Peyer's patch (tissue), 4 donors: ENCODE measurements around the gene OSBPL5. TPM values are rescaled to one million over a fixed set of nuclear protein-coding genes. Genes with fewer than 3 reads are reported as not detected.

ENCODE experiments used
- DNase-seq, 3 donors: peaks; one replicate each; pipeline ENCODE4 v3.0.0-alpha.2; 2017 to 2019
- H3K27ac ChIP-seq, 4 donors: fragments of 200-600 bp; sonication (generic); one replicate each; pipeline ENCODE4 v1.5.1; 2016 to 2019
- H3K27me3 ChIP-seq, 2 donors: fragments of 200-600 bp; sonication (generic); one replicate each; pipeline ENCODE4 v1.5.1; 2019
- H3K36me3 ChIP-seq, 3 donors: fragments of 200-600 bp; sonication (generic); one replicate each; pipeline ENCODE4 v1.5.1; 2016 to 2019
- H3K4me1 ChIP-seq, 4 donors: fragments of 200-600 bp; sonication (generic); one replicate each; pipeline ENCODE4 v1.5.1; 2016 to 2019
- H3K4me3 ChIP-seq, 4 donors: fragments of 200-600 bp; sonication (generic); 1 replicate in 3 of 4; 2 replicates in 1 of 4; pipeline ENCODE4 v1.5.1; 2016 to 2019; ENCODE audit warnings: mild to moderate bottlenecking in 1 of 4
- H3K9me3 ChIP-seq, 4 donors: fragments of 200-600 bp; sonication (generic); one replicate each; pipeline ENCODE4 v1.5.1; 2016 to 2019; ENCODE audit warnings: mild to moderate bottlenecking in 1 of 4
- CTCF ChIP-seq, 6 experiments: fragments of 450-650 bp in 4 of 6; fragments of 200-600 bp in 2 of 6; sonication (generic) in 1 of 6; IDR thresholded peaks; one replicate each; pipeline ENCODE4 v1.5.1; 2017 to 2019; ENCODE audit warnings: antibody characterized with exemption in 6 of 6, mild to moderate bottlenecking in 3 of 6, moderate library complexity in 1 of 6
- POLR2A ChIP-seq, 2 donors: fragments of 450-650 bp; IDR thresholded peaks; one replicate each; pipeline ENCODE4 v1.5.1; 2017; ENCODE audit warnings: antibody characterized with exemption in 2 of 2, mild to moderate bottlenecking in 2 of 2, moderate library complexity in 2 of 2
- total RNA-seq, 4 donors: library from RNA; depleted of rRNA; stranded (reverse); fragments of >200 nt; gene quantifications; one replicate each; pipeline ENCODE4 v1.1.0, GENCODE V29; 2016

The OSBPL5 gene
- total RNA-seq, 4 donors from 2014 or later = 39.8 to 110 (median 73.2) TPM

- no peaks in the 10 kb centered on the region for H3K36me3 ChIP-seq
- TF ChIP-seq POLR2A (IDR thresholded peaks at IDR 0.05) = no peak
- no peak for TF ChIP-seq CTCF (IDR thresholded peaks at IDR 0.05)
- H3K9me3 ChIP-seq = no peaks in the 10 kb centered on the region
- H3K4me1 ChIP-seq = no peaks in the 10 kb centered on the region
- no peak overlapping the region for H3K4me3 ChIP-seq
- no peak for DNase-seq
- H3K27ac ChIP-seq = no peak overlapping the region
- H3K27me3 ChIP-seq = no peaks in the 10 kb centered on the region
Measured at GRCh38 chr11:3080104-3080503, 85.0 kb downstream of the OSBPL5 start.

GRCh38 chr11:3077846-3078440 lies 87.2 kb downstream of the OSBPL5 start:
- H3K27ac ChIP-seq = no peak overlapping the region
- no peaks in the 10 kb centered on the region for H3K27me3 ChIP-seq
- TF ChIP-seq POLR2A (IDR thresholded peaks at IDR 0.05) = no peak
- no peak for TF ChIP-seq CTCF (IDR thresholded peaks at IDR 0.05)
- no peaks in the 10 kb centered on the region for H3K9me3 ChIP-seq
- no peak overlapping the region for H3K4me3 ChIP-seq
- DNase-seq = no peak
- no peaks in the 10 kb centered on the region for H3K4me1 ChIP-seq
- no peaks in the 10 kb centered on the region for H3K36me3 ChIP-seq

GRCh38 chr11:3077189-3077836 lies 87.8 kb downstream of the OSBPL5 start:
- no peak for TF ChIP-seq CTCF (IDR thresholded peaks at IDR 0.05)
- TF ChIP-seq POLR2A (IDR thresholded peaks at IDR 0.05) = no peak
- DNase-seq = no peak
- no peaks in the 10 kb centered on the region for H3K27me3 ChIP-seq

GRCh38 chr11:3074912-3075589 lies 90.1 kb downstream of the OSBPL5 start:
- DNase-seq = no peak

More at GRCh38 chr11:3077189-3077836, 87.8 kb downstream of the OSBPL5 start:
- no peak overlapping the region for H3K27ac ChIP-seq
- H3K36me3 ChIP-seq = no peaks in the 10 kb centered on the region
- no peaks in the 10 kb centered on the region for H3K9me3 ChIP-seq
- H3K4me1 ChIP-seq = no peaks in the 10 kb centered on the region
- no peak overlapping the region for H3K4me3 ChIP-seq

GRCh38 chr11:3073029-3073435 lies 92.1 kb downstream of the OSBPL5 start:
- TF ChIP-seq POLR2A (IDR thresholded peaks at IDR 0.05) = no peak
- no peak for TF ChIP-seq CTCF (IDR thresholded peaks at IDR 0.05)
- Histone ChIP-seq H3K27ac (no peak overlapping the region), H3K4me1 (no peaks in the 10 kb centered on the region), H3K9me3 (no peaks in the 10 kb centered on the region), H3K27me3 (no peaks in the 10 kb centered on the region), H3K4me3 (no peak overlapping the region), H3K36me3 (no peaks in the 10 kb centered on the region)
- no peak for DNase-seq

More at GRCh38 chr11:3074912-3075589, 90.1 kb downstream of the OSBPL5 start:
- Histone ChIP-seq H3K27ac (no peak overlapping the region), H3K4me3 (no peak overlapping the region), H3K4me1 (no peaks in the 10 kb centered on the region), H3K27me3 (no peaks in the 10 kb centered on the region), H3K36me3 (no peaks in the 10 kb centered on the region), H3K9me3 (no peaks in the 10 kb centered on the region)
- TF ChIP-seq POLR2A (IDR thresholded peaks at IDR 0.05) (no peak), CTCF (IDR thresholded peaks at IDR 0.05) (no peak)
